Ishikawa (cell line): Measurements from ENCODE around the gene ABHD2.

Experiments
- CEBPB ChIP-seq: IDR thresholded peaks from 2 replicates; pipeline ENCODE4 v1.6.1; 2012
- MAX ChIP-seq: IDR thresholded peaks from 2 replicates; pipeline ENCODE4 v1.6.1; 2012
- RAD21 ChIP-seq: IDR thresholded peaks from 2 replicates; pipeline ENCODE4 v1.6.1; 2012; ENCODE audit warnings: low read depth
- TCF12 ChIP-seq: IDR thresholded peaks from 2 replicates; pipeline ENCODE4 v1.6.1; 2012; ENCODE audit warnings: low read depth
- YY1 ChIP-seq: IDR thresholded peaks from 2 replicates; pipeline ENCODE4 v1.6.1; 2012; ENCODE audit warnings: low read depth

GRCh38 chr15:89201465-89202005 lies 113.3 kb downstream of the ABHD2 start:
- TF ChIP-seq YY1 (no peak), MAX (no peak), RAD21 (no peak), CEBPB (no peak), TCF12 (no peak)
